Astrocyte (in vitro differentiated cells and primary cell): Measurements from ENCODE around the gene NAIP. TPM values are rescaled to one million over a fixed set of nuclear protein-coding genes. Genes with fewer than 3 reads are reported as not detected.

Source experiments
- total RNA-seq: library from RNA; stranded (reverse); gene quantifications from 2 replicates; pipeline ENCODE4 v1.2.1, GENCODE V29; 2021

NAIP gene
- total RNA-seq, 1 donor from 2014 or later: 6.0 TPM

Other genes with a start within 250 kb of the NAIP start
- 3.3 and 5.5 TPM in 2 replicates for gene SERF1A, start 124.7 kb downstream of the NAIP start, total RNA-seq
- gene SMN1, start 100.3 kb downstream of the NAIP start, total RNA-seq: 36.9 and 45.3 TPM in 2 replicates
- 24.2 and 27.4 TPM in 2 replicates for gene GTF2H2, start 42.3 kb upstream of the NAIP start, total RNA-seq